Psoas muscle (tissue), 8 donors: Measurements from ENCODE around the gene NFASC. TPM values are rescaled to one million over a fixed set of nuclear protein-coding genes. Genes with fewer than 3 reads are reported as not detected.

ENCODE experiments used
- ATAC-seq, 4 donors: fragments of 200-7000 bp; cut with Tn5 transposase; one replicate each; pipeline ENCODE4 v1.9.1; 2020; ENCODE audit warnings: moderate library complexity in 3 of 4, mild to moderate bottlenecking in 2 of 4
- DNase-seq, 2 donors: peaks; one replicate each; pipeline ENCODE4 v3.0.0-alpha.2; 2020
- H3K27ac ChIP-seq: fragments of 200-600 bp; one replicate; pipeline ENCODE4 v1.8.0; 2022
- H3K27me3 ChIP-seq, 3 donors: fragments of 200-600 bp in 1 of 3; one replicate each; pipeline versions ENCODE4 v1.6.1 to v1.8.0; 2013 to 2022; ENCODE audit warnings: low read length in 2 of 3, mild to moderate bottlenecking in 2 of 3, moderate library complexity in 1 of 3; ENCODE audit not compliant: insufficient read depth in 3 of 3
- H3K36me3 ChIP-seq, 2 donors: fragments of 200-600 bp in 1 of 2; one replicate each; pipeline versions ENCODE4 v1.6.1 to v1.8.0; 2013 to 2022; ENCODE audit warnings: low read depth in 1 of 2, mild to moderate bottlenecking in 1 of 2, moderate library complexity in 1 of 2; ENCODE audit not compliant: insufficient read depth in 1 of 2
- H3K4me1 ChIP-seq: fragments of 200-600 bp; one replicate; pipeline ENCODE4 v1.8.0; 2022
- H3K4me3 ChIP-seq: fragments of 200-600 bp; one replicate; pipeline ENCODE4 v1.8.0; 2022; ENCODE audit warnings: mild to moderate bottlenecking
- H3K9me3 ChIP-seq: fragments of 200-600 bp; one replicate; pipeline ENCODE4 v1.8.0; 2022
- CTCF ChIP-seq: fragments of 200-600 bp; IDR thresholded peaks from one replicate; pipeline ENCODE4 v1.8.0; 2022; ENCODE audit warnings: antibody characterized with exemption
- WGBS, 3 donors: extraction: QIAGEN DNeasy Blood & Tissue Kit; methylation state at CpG; one replicate each; pipeline versions ENCODE4 v1.1.6 to v1.1.7; 2013; 5-methylcytosine and 5-hydroxymethylcytosine counted together
- intact Hi-C, 2 donors: fragments of 100-400 bp; cut with DNase I; formaldehyde crosslinking; loops; one replicate each; pipeline versions ENCODE4 v1.11.0 to v1.14.2; 2022
- long read RNA-seq, 2 donors: library from polyadenylated mRNA; unstranded; transcript quantifications; one replicate each; pipeline ENCODE4 v2.0.0, GENCODE V29; 2021
- polyA plus RNA-seq, 3 donors: library from polyadenylated mRNA; stranded (reverse); fragments of 200-250 nt; gene quantifications; one replicate each; pipeline ENCODE4 v1.2.3, GENCODE V29; 2013
- total RNA-seq, 4 donors: library from RNA; stranded (reverse); fragmentation: NEBNext Ultra II Directional in 2 of 4; extraction: Animal tissue kit (Norgen Biotek cat#: 25700) in 2 of 4; gene quantifications; one replicate each; pipeline versions ENCODE4 v1.2.1 to v1.2.4, GENCODE V29; 2021 to 2023
- donor health status: healthy with polysubstance abuse.
- donor health status: DM: no; HTN: no; CAD: no; lungs with moderate emphysema.
- donor health status: Bipolar disorder and iron deficiency.
- donor health status: healthy.
- donor health status: DM: yes; HTN: yes; CAD: no.
- donor health status: DM: no; HTN: no; CAD: no.
- donor health status: DM: no; HTN: no; CAD: no.
- donor health status: DM: yes; HTN: yes; CAD: no.

NFASC gene
- total RNA-seq (1 to 10 TPM in 3 of 4 donors, under 1 TPM in 1; 0.90 to 7.5 (median 1.9) TPM), polyA plus RNA-seq (under 1 TPM; 0.46 to 0.75 (median 0.73) TPM)
- long read RNA-seq, donor 1, result 0 reads
- long read RNA-seq, donor 2, result 0 reads

DNA sequence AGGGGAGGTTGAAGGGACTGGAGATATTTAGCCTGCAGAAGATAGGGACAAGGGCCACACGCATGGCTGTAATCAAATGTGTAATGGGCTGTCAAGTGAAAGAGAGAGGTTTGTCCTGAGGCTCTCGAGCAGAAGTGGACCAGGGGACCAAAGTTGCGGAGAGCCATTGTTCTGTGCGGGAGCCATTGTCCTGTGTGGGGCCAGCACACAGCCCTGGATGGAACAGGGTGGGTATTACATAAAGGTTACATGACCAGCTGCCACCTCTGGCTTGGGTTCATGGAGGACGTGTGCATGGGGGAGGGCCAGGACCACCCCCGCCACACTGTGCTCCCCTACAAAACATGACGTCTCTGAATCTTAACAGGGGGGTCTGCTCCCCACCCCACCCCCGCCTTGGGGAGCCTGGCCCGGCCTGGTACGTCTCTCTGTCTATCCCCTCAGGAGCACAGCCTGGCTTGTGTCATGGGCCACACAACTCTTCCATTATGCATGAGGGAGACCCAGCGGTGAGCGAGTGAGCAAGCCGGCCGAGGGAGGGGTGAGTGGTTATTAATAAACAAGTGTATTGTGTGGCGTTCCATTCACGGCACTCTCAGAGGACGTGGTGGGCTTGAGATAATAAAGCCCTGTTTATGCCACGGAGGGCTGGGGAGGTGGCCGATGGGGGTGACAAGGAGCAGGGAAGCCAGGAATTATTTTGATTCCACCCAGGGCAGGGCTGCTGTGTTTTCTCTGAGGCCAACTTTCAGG, at the start of gene NFASC:
Gene NFASC, plus strand, starts transcription at position 703 of the 753 bp plus-strand sequence. CDS start 73,454 bp downstream, outside the sequence.
- ATAC-seq (no peak), DNase-seq (no peak)
- WGBS, 3 donors, result 78 to 79% (median 78%) methylated on average over 17 to 19 of the region's 19 CpGs
- peaks cover 0 to 3% (median 0%) of the 10 kb centered on the region in 3 donors for H3K27me3 ChIP-seq
- H3K4me3 ChIP-seq, result no peak within 1 kb of the TSS
- no peak for TF ChIP-seq CTCF
- no peaks in the 10 kb centered on the region for H3K36me3 ChIP-seq
- H3K4me1 ChIP-seq, result peaks cover 4% of the 10 kb centered on the region
- intact Hi-C loops, result no loop called here
- no peak within 1 kb of the TSS for H3K27ac ChIP-seq
- no peaks in the 10 kb centered on the region for H3K9me3 ChIP-seq

DNA sequence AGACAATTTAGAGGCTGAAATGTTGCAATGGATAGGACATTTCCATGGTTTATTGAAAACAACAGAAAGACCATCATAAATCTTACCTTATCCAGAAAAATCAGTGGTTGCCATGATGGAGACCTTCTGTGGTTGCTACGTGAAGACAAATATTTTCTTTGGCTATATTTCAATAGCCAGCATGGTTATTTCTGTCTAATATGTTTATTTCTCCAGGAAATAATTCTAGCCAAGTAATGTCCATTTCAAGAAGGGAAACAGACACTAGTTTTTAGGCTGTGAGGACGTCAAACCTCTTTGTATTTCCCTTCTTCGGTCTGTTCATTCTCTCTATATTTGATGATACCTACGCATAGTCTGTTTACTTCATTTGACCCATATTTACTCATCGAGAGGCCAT, 49.2 kb upstream of the NFASC start:
- no peak for TF ChIP-seq CTCF
- Histone ChIP-seq H3K9me3 (no peaks in the 10 kb centered on the region), H3K4me1 (peaks cover 4% of the 10 kb centered on the region), H3K27me3 (no peaks in the 10 kb centered on the region), H3K27ac (no peak overlapping the region), H3K36me3 (no peaks in the 10 kb centered on the region), H3K4me3 (no peak overlapping the region)
- DNase-seq (no peak), ATAC-seq (no peak)
- 57 to 65% (median 60%) methylated on average over 5 of the region's 5 CpGs for WGBS, 3 donors
- intact Hi-C loops, result no loop called here

- Histone ChIP-seq H3K9me3 (no peaks in the 10 kb centered on the region), H3K4me1 (peaks cover 4% of the 10 kb centered on the region), H3K36me3 (no peaks in the 10 kb centered on the region), H3K27ac (no peak overlapping the region), H3K4me3 (no peak overlapping the region), H3K27me3 (peaks cover 0 to 4% (median 0%) of the 10 kb centered on the region in 3 donors)
- no peak for TF ChIP-seq CTCF
- DNase-seq, result no peak
- intact Hi-C loops, result no loop called here
- ATAC-seq, result no peak
- 84 to 88% (median 85%) methylated on average over 4 of the region's 4 CpGs for WGBS, 3 donors
Observed at GRCh38 chr1:204821924-204822323, 48.7 kb upstream of the NFASC start.

DNA sequence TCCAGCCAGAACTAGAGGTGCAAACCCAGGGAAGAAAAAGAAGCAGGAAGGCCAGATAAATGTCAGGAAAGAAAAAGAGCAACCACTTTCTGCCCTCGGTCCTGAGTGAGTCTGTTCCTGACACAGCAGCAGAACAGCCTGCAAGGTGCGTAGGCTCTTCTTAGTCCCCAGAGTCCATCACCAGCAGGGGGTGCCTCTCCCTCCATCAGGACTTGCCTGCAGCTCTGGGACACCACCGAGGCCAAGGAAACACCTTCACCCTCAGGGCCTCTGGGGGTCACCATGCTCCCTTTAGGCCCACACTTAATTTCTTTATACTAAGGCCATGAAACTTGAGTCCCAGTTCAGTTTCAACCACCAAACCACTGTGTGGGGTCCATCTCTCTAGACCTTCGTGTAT, 43.7 kb upstream of the NFASC start:
- ATAC-seq (no peak), DNase-seq (no peak)
- Histone ChIP-seq H3K9me3 (no peaks in the 10 kb centered on the region), H3K4me3 (no peak overlapping the region), H3K27me3 (peaks cover 0 to 34% (median 2%) of the 10 kb centered on the region in 3 donors), H3K36me3 (no peaks in the 10 kb centered on the region), H3K27ac (no peak overlapping the region), H3K4me1 (no peaks in the 10 kb centered on the region)
- no peak for TF ChIP-seq CTCF
- intact Hi-C loops, result no loop called here
- WGBS, 3 donors, result 48 to 60% (median 51%) methylated on average over 4 of the region's 4 CpGs
